Brain microvascular endothelial cell (primary cell): ENCODE measurements around the gene DNAH14.

Experiments used
- DNase-seq: peaks from one replicate; pipeline ENCODE4 v3.0.0-alpha.2; 2020
- H3K27ac ChIP-seq: fragments of 250-450 bp; sonication (Bioruptor Pico); 2 replicates; pipeline ENCODE4 v1.5.1; 2020; ENCODE audit warnings: mild to moderate bottlenecking, moderate library complexity
- H3K27me3 ChIP-seq: fragments of 250-450 bp; sonication (Bioruptor Pico); replicated peaks from 2 replicates; pipeline ENCODE4 v1.5.1; 2020; ENCODE audit warnings: mild to moderate bottlenecking
- H3K36me3 ChIP-seq: fragments of 250-450 bp; sonication (Bioruptor Pico); replicated peaks from 2 replicates; pipeline ENCODE4 v1.5.1; 2020; ENCODE audit warnings: mild to moderate bottlenecking
- H3K4me3 ChIP-seq: 2 replicates; pipeline ENCODE4 v1.5.1; 2011; ENCODE audit warnings: low read depth, mild to moderate bottlenecking, control low read depth, low read length, moderate library complexity
- in situ Hi-C: cut with HindIII; loops from 2 replicates; pipeline ENCODE4 v1.10.0; 2017; ENCODE audit warnings: low sequenced_read_pairs, low pct_ligation_motif_present
- TF ChIP-seq, protein P1 (sequence below): IDR thresholded peaks from 2 replicates; pipeline ENCODE4 v1.5.1; 2011; ENCODE audit warnings: low read depth, mild to moderate bottlenecking, moderate library complexity, low read length, control low read depth, inconsistent platforms; ENCODE audit errors: missing control alignments

DNAH14 gene

DNA sequence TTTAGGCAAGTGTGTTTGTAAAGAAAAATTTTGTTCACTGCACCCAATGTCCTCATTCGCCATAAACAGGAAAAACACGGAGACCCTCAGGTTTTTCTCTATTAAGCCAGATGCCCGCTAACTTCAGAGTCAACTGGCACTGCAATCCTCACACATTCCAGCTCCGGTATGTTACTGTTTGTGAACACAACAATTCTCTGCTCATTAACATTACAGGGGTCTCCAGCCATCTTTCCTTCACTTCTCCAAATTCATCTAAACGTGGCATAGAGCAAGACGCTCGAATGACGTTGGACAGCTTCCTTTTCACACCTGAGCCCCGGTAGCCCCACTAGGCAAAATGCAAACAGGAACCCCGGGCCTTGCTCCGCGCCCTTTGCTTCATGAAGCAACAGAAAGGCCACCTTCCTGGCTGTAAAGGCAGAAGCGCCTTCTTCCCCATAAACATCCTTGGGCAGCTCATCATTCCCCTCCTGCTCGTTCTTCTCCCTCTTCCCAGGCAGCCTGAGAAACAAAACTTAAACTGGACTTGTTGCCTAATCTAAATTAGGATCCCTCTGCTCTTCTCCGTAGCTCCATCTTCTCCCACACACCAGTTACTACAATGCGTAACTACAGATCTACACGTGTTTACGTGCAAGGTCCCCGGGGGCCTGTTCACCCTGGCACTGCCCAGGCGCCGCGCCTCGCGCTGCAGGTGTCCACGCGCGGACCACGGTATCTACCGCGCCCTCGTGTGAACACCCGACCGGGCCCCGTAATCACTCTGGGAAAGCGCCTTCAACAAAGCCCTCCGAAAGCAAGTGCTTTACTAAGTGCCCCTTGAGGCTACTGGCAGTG lies 497.1 kb downstream of the DNAH14 start:
- H3K36me3 ChIP-seq: peaks cover 2% of the 10 kb centered on the region
- peak overlapping the region; percentile 83 for H3K4me3 ChIP-seq
- TF ChIP-seq, protein P1, sequence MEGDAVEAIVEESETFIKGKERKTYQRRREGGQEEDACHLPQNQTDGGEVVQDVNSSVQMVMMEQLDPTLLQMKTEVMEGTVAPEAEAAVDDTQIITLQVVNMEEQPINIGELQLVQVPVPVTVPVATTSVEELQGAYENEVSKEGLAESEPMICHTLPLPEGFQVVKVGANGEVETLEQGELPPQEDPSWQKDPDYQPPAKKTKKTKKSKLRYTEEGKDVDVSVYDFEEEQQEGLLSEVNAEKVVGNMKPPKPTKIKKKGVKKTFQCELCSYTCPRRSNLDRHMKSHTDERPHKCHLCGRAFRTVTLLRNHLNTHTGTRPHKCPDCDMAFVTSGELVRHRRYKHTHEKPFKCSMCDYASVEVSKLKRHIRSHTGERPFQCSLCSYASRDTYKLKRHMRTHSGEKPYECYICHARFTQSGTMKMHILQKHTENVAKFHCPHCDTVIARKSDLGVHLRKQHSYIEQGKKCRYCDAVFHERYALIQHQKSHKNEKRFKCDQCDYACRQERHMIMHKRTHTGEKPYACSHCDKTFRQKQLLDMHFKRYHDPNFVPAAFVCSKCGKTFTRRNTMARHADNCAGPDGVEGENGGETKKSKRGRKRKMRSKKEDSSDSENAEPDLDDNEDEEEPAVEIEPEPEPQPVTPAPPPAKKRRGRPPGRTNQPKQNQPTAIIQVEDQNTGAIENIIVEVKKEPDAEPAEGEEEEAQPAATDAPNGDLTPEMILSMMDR: no peak
- DNase-seq: no peak
- no peak overlapping the region for H3K27ac ChIP-seq
- no peaks in the 10 kb centered on the region for H3K27me3 ChIP-seq
- in situ Hi-C loops: no loop called here

DNA sequence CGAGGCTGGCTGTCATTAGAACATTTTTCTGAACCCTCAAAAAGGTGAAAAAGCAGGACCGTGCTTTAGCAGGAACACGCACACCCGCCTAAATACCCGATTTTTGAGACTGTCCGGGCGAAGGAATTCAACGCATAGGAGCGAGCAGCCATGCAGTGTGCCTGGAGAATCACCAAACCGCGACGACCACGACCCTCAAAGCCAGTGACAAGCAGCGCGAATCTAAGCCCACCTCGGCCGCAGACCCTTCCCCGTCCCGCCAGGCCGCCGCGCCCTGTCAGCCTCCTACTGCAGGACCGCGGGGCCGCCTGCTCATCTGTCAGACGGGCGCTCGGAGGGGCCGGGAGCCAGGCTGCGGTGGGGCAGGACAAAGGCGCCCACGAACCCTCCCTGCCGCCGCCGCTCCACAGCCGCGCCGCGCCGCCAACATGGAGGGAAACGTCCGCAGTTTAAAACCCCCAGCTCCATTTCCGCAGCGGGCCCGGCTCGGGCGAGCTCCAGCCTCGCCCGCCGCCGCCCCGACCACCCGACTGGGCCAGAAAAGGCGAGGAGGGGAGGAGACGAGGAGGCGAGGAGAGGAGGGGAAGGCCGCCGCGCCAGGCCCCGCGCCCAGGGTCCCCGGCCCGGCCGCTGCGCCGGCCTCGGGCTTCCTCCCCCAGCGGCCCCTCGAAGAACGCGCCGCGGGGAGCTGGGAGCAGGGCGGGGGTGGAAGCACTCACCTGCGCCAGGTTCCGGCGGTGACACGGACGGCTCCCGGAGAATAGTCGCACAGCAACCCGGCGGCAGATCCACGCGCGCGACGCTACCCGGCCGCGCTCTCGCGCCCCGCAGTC lies 498.0 kb downstream of the DNAH14 start, which contains the start of gene LBR:
Gene LBR (minus strand): TSS at position 804 of the 833 bp plus-strand sequence. CDS start 3,963 bp downstream, outside the sequence.
- no peak for DNase-seq
- in situ Hi-C loops: no loop called here
- TF ChIP-seq, protein P1: no peak
- Histone ChIP-seq H3K27me3 (no peaks in the 10 kb centered on the region), H3K27ac (peak within 1 kb of the TSS; percentile 61), H3K36me3 (no peaks in the 10 kb centered on the region), H3K4me3 (peak within 1 kb of the TSS; percentile 83)

DNA sequence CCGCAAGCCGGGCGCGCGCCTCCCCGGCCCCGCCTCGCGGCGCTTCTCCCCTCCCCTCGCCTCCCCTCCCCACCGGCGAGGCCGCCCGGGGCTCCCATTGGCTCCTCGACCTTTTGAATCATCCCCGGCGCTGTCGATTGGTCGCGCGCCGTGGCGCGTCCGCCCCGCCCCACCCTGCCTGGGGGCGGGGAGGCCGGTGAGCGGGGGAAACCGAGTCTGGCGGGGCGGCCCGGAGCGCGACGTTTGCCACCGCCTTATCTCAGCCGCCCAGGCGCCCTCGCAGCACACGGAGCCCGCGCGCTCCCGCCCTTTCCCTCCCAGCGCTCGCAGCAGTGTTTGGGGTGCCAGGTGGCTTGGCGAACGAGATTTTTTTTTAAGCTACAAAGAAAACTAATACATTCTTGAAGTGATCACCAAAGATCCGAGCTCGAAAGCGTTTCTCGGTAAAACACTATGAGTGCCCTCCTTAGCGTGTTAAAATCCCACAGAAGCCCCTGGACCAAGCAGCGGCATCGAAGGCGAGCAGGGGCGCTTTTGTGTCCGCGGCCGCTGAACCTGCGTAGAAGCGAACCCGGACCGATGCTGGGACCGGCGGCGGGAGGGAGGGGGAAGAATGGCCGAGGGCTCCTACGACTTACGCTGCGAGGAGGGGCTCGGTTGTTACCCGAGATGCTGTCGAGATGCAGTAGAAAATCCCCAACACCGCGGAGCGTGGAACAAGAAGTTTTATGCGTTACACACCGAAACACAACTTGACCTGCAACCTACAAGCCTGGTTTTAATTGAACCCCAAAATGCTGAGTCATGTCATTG lies 498.8 kb downstream of the DNAH14 start:
- Histone ChIP-seq H3K27me3 (no peaks in the 10 kb centered on the region), H3K27ac (peak overlapping the region; percentile 61), H3K36me3 (no peaks in the 10 kb centered on the region), H3K4me3 (peak overlapping the region; percentile 83)
- TF ChIP-seq, protein P1: no peak
- peak; percentile 79 for DNase-seq
- in situ Hi-C loops: no loop called here

DNA sequence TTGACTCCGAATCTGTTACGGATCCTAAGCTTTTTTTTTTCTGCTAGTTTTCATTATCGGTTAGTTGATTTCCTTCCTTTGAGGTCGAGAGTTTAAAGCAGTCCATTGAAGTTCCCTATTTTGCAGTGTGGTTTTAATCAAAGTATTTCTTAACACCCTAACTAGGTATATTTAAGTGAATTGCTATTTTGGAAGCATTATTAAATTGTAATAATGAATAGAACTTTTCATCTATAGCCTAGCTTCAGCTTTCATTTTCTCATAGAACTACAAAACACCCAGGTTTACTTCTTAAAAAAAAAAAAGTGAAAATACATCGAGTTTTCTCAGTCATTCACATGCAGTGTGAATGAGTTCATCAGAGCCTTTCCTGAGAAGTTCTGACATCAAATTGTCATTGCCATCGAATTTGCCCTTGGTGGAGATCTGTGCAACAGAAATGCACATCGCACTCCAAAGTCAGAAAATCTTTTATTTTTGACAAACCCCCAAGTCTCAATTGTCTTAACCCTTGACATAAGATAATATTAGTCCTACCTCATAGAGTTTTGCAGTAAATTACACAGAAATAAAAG lies 499.5 kb downstream of the DNAH14 start:
- Histone ChIP-seq H3K36me3 (no peaks in the 10 kb centered on the region), H3K4me3 (peak overlapping the region; percentile 83), H3K27me3 (no peaks in the 10 kb centered on the region), H3K27ac (peak overlapping the region; percentile 61)
- in situ Hi-C loops: no loop called here
- DNase-seq: no peak
- TF ChIP-seq, protein P1: no peak

DNA sequence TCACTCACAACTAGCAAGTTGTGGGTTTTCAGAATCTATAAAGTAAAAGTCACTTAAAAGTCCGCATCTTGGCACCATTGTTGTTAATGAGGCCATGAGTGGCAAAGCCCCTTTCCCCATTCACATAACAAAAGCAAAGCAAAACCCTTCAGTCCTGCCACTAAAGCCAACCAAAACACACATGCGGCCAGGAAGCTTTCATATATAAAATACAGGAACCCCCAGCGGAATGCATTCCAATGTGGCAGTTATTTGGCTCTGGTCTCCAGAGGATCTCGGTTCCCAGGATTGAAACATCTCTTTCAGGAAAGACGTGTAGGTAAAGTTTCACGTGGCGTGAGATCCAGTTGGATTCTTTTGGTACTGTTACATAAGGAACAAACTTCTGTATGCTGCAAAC lies 500.8 kb downstream of the DNAH14 start:
- no peaks in the 10 kb centered on the region for H3K27me3 ChIP-seq
- TF ChIP-seq, protein P1: no peak
- DNase-seq: no peak
- H3K36me3 ChIP-seq: no peaks in the 10 kb centered on the region
- no peak overlapping the region for H3K4me3 ChIP-seq
- H3K27ac ChIP-seq: no peak overlapping the region
- in situ Hi-C loops: no loop called here
